ENCODE results near the gene OXSR1. TPM values are rescaled to one million over a fixed set of nuclear protein-coding genes. Genes with fewer than 3 reads are reported as not detected.

Gene OXSR1
- total RNA-seq, 1 experiment from 2014 or later = 35.1 TPM

- TF ChIP-seq REST (IDR thresholded peaks at IDR 0.05; ENCODE audit: low read depth) (no peak), SIN3A (IDR thresholded peaks at IDR 0.05; ENCODE audit: low read depth) (no peak), EGR1 (IDR thresholded peaks at IDR 0.05; ENCODE audit: low read depth) (no peak), TCF7L2 (IDR thresholded peaks at IDR 0.05; ENCODE audit: borderline replicate concordance, extremely low read depth, insufficient read depth, insufficient read length) (no peak), CTCF (IDR thresholded peaks at IDR 0.05 in 2 of 3, conservative IDR thresholded peaks at IDR 0.05 in 1 of 3; ENCODE audit: borderline replicate concordance in 1 of 3, insufficient read depth in 1 of 3, low read depth in 2 of 3, low read length in 2 of 3) (no peak), JUND (IDR thresholded peaks at IDR 0.05) (no peak), RAD21 (IDR thresholded peaks at IDR 0.05; ENCODE audit: low read depth) (no peak), FOSL1 (IDR thresholded peaks at IDR 0.05; ENCODE audit: low read depth) (no peak), MAX (IDR thresholded peaks at IDR 0.05) (no peak), EZH2 (IDR thresholded peaks at IDR 0.05) (no peak), ELF1 (IDR thresholded peaks at IDR 0.05; ENCODE audit: borderline replicate concordance, low read depth) (no peak)
Observed at GRCh38 chr3:38128303-38128655, 37.1 kb upstream of the OXSR1 start (continued).

Measured in HCT116 (cell line).